ENCODE data around the gene UNC45A. TPM values are rescaled to one million over a fixed set of nuclear protein-coding genes. Genes with fewer than 3 reads are reported as not detected.

UNC45A gene
- total RNA-seq, 1 donor from 2014 or later: 56.2 TPM

GRCh38 chr15:90906181-90906849 is 28.8 kb upstream of the UNC45A start:
- Mint-ChIP-seq H3K4me3 (ENCODE audit: unreplicated experiment) (peak overlapping the region; percentile 64), H3K27ac (ENCODE audit: unreplicated experiment) (no peak overlapping the region), H3K27me3 (ENCODE audit: low read depth, unreplicated experiment) (peaks cover 15% of the 10 kb centered on the region)

GRCh38 chr15:90907051-90907660 is 27.9 kb upstream of the UNC45A start:
- no peak for FAIRE-seq
- H3K27ac Mint-ChIP-seq (ENCODE audit: unreplicated experiment): no peak overlapping the region

More at GRCh38 chr15:90906181-90906849, 28.8 kb upstream of the UNC45A start:
- Histone ChIP-seq H3K4me3 (ENCODE audit: insufficient read depth, low read depth, low read length) (no peak overlapping the region), H3K4me2 (ENCODE audit: low read length) (no peak overlapping the region), H3K27me3 (ENCODE audit: insufficient read depth, low read length) (no peaks in the 10 kb centered on the region), H2AFZ (ENCODE audit: low read depth, low read length) (no peak overlapping the region), H3K4me1 (ENCODE audit: insufficient read depth, low read length) (peaks cover 13% of the 10 kb centered on the region), H3K27ac (ENCODE audit: low read depth, low read length) (no peak overlapping the region), H4K20me1 (ENCODE audit: insufficient read depth, low read length) (no peaks in the 10 kb centered on the region), H3K79me2 (ENCODE audit: insufficient read depth, low read length) (no peaks in the 10 kb centered on the region), H3K9ac (ENCODE audit: low read length) (no peak overlapping the region), H3K36me3 (ENCODE audit: insufficient read depth, low read length) (no peaks in the 10 kb centered on the region), H3K9me3 (ENCODE audit: insufficient read depth, low read depth, low read length) (no peaks in the 10 kb centered on the region)
- TF ChIP-seq CTCF (IDR thresholded peaks at IDR 0.05; ENCODE audit: insufficient read depth, low read depth, low read length): no peak
- no peak for TF ChIP-seq EZH2 (IDR thresholded peaks at IDR 0.05; ENCODE audit: insufficient read depth, low read length)
- DNase-seq (ENCODE audit: low read depth) (no peak), FAIRE-seq (no peak)
- H3K36me3 Mint-ChIP-seq (ENCODE audit: low read depth, unreplicated experiment): peaks cover 18% of the 10 kb centered on the region
- peaks cover 2% of the 10 kb centered on the region for H3K4me1 Mint-ChIP-seq (ENCODE audit: low read depth, unreplicated experiment)
- no peaks in the 10 kb centered on the region for H3K9me3 Mint-ChIP-seq (ENCODE audit: unreplicated experiment)

More at GRCh38 chr15:90907051-90907660, 27.9 kb upstream of the UNC45A start:
- no peak overlapping the region for H3K27ac ChIP-seq (ENCODE audit: low read depth, low read length)
- peaks cover under 1% of the 10 kb centered on the region for H3K4me1 Mint-ChIP-seq (ENCODE audit: low read depth, unreplicated experiment)
- H4K20me1 ChIP-seq (ENCODE audit: insufficient read depth, low read length): no peaks in the 10 kb centered on the region
- H3K36me3 Mint-ChIP-seq (ENCODE audit: low read depth, unreplicated experiment): peaks cover 18% of the 10 kb centered on the region
- H3K4me2 ChIP-seq (ENCODE audit: low read length): no peak overlapping the region
- no peak overlapping the region for H3K4me3 Mint-ChIP-seq (ENCODE audit: unreplicated experiment)
- TF ChIP-seq EZH2 (IDR thresholded peaks at IDR 0.05; ENCODE audit: insufficient read depth, low read length) (no peak), CTCF (IDR thresholded peaks at IDR 0.05; ENCODE audit: insufficient read depth, low read depth, low read length) (no peak)
- no peak overlapping the region for H2AFZ ChIP-seq (ENCODE audit: low read depth, low read length)
- H3K9me3 ChIP-seq (ENCODE audit: insufficient read depth, low read depth, low read length): no peaks in the 10 kb centered on the region
- no peak overlapping the region for H3K9ac ChIP-seq (ENCODE audit: low read length)
- H3K27me3 ChIP-seq (ENCODE audit: insufficient read depth, low read length): no peaks in the 10 kb centered on the region
- H3K4me3 ChIP-seq (ENCODE audit: insufficient read depth, low read depth, low read length): no peak overlapping the region
- H3K36me3 ChIP-seq (ENCODE audit: insufficient read depth, low read length): no peaks in the 10 kb centered on the region
- no peaks in the 10 kb centered on the region for H3K9me3 Mint-ChIP-seq (ENCODE audit: unreplicated experiment)
- DNase-seq (ENCODE audit: low read depth): no peak
- peaks cover 9% of the 10 kb centered on the region for H3K4me1 ChIP-seq (ENCODE audit: insufficient read depth, low read length)
- H3K79me2 ChIP-seq (ENCODE audit: insufficient read depth, low read length): no peaks in the 10 kb centered on the region
- H3K27me3 Mint-ChIP-seq (ENCODE audit: low read depth, unreplicated experiment): peaks cover 15% of the 10 kb centered on the region

Measured in astrocyte (in vitro differentiated cells and primary cell).